Measurements from ENCODE around the gene NIPBL. TPM values are rescaled to one million over a fixed set of nuclear protein-coding genes. Genes with fewer than 3 reads are reported as not detected.
A peak's percentile ranks its signal among the peaks of the same experiment; 100 is the strongest.

NIPBL gene
- polyA plus RNA-seq, 1 experiment = 37.0 TPM

GRCh38 chr5:36855141-36855495, 21.5 kb upstream of the NIPBL start:
- ChIA-PET CTCF (interaction anchor here (1.0 kb wide), 1 partner anchor 15 kb away, joined by 3 read pairs; no protein-coding TSS in a partner anchor), POLR2A (no interaction called here)
- H3K4me3 ChIP-seq (ENCODE audit: low read depth, low read length) = no peak overlapping the region
- DNase-seq (ENCODE audit: low read depth, low spot score) = no peak
- TF ChIP-seq CTCF (IDR thresholded peaks at IDR 0.05; ENCODE audit: low read depth, low read length) = no peak
- no peak overlapping the region for H3K27ac ChIP-seq (ENCODE audit: low read depth, low read length)
- no peaks in the 10 kb centered on the region for H3K27me3 ChIP-seq (ENCODE audit: control insufficient read depth, insufficient read depth, low read length)
- no peaks in the 10 kb centered on the region; the same call in 1 of the 2 replicates for H3K9me3 ChIP-seq (ENCODE audit: control insufficient read depth, insufficient read depth, low read length)

GRCh38 chr5:36861871-36862270, 14.7 kb upstream of the NIPBL start:
- POLR2A ChIA-PET = no interaction called here
- Histone ChIP-seq H3K27me3 (ENCODE audit: control insufficient read depth, insufficient read depth, low read length) (no peaks in the 10 kb centered on the region), H3K27ac (ENCODE audit: low read depth, low read length) (no peak overlapping the region), H3K4me3 (ENCODE audit: low read depth, low read length) (no peak overlapping the region), H3K9me3 (ENCODE audit: control insufficient read depth, insufficient read depth, low read length) (no peaks in the 10 kb centered on the region)
- no peak for TF ChIP-seq CTCF (IDR thresholded peaks at IDR 0.05; ENCODE audit: low read depth, low read length)
- CTCF ChIA-PET = no interaction called here
- DNase-seq (ENCODE audit: low read depth, low spot score) = no peak

- Histone ChIP-seq H3K9me3 (ENCODE audit: control insufficient read depth, insufficient read depth, low read length) (no peaks in the 10 kb centered on the region), H3K27ac (ENCODE audit: low read depth, low read length) (no peak overlapping the region), H3K27me3 (ENCODE audit: control insufficient read depth, insufficient read depth, low read length) (no peaks in the 10 kb centered on the region), H3K4me3 (ENCODE audit: low read depth, low read length) (no peak overlapping the region)
- DNase-seq (ENCODE audit: low read depth, low spot score) = no peak
- CTCF ChIA-PET = interaction anchor here (0.5 to 3.3 kb wide), 23 partner anchors 10 to 434 kb away, joined by 3 to 25 read pairs (median 3); no protein-coding TSS in a partner anchor
- POLR2A ChIA-PET = no interaction called here
- peak; percentile 70 for TF ChIP-seq CTCF (IDR thresholded peaks at IDR 0.05; ENCODE audit: low read depth, low read length)
These were observed 6.0 kb upstream of the NIPBL start for GRCh38 chr5:36870399-36871040.

- POLR2A ChIA-PET = no interaction called here
- no peak for DNase-seq (ENCODE audit: low read depth, low spot score)
These were observed 2.1 kb upstream of the NIPBL start for GRCh38 chr5:36874465-36874864.

More at GRCh38 chr5:36874465-36874864, 2.1 kb upstream of the NIPBL start:
- CTCF ChIA-PET = interaction anchor here (0.6 to 5.0 kb wide), 8 partner anchors 72 to 458 kb away, joined by 3 to 32 read pairs (median 4); no protein-coding TSS in a partner anchor
- Histone ChIP-seq H3K4me3 (ENCODE audit: low read depth, low read length) (peak overlapping the region; percentile 83), H3K27ac (ENCODE audit: low read depth, low read length) (no peak overlapping the region), H3K27me3 (ENCODE audit: control insufficient read depth, insufficient read depth, low read length) (no peaks in the 10 kb centered on the region), H3K9me3 (ENCODE audit: control insufficient read depth, insufficient read depth, low read length) (no peaks in the 10 kb centered on the region)
- no peak for TF ChIP-seq CTCF (IDR thresholded peaks at IDR 0.05; ENCODE audit: low read depth, low read length)
